Activated T-helper 9 cell treated with anti-CD3 and anti-CD28 coated beads, Interleukin-2, amount 50 U/mL, for 16 hours (primary cell): ENCODE results near the gene CHAC1.
"Not testable (repeated sequence)": the region's sequence is repeated elsewhere in the genome, so short reads cannot be mapped to it uniquely, and the experiment has no call there.

ENCODE experiments used
- DNase-seq: peaks from one replicate; pipeline ENCODE4 v3.0.0-alpha.2; 2020; ENCODE audit warnings: low read depth

CHAC1 gene

GRCh38 chr15:40957581-40958051, 4.3 kb downstream of the CHAC1 start:
- no peak for DNase-seq

- no peak for DNase-seq
Measured at GRCh38 chr15:40958146-40958545, 4.9 kb downstream of the CHAC1 start.

GRCh38 chr15:40958723-40959122, 5.5 kb downstream of the CHAC1 start:
- DNase-seq: no peak

GRCh38 chr15:40959331-40960141, 6.3 kb downstream of the CHAC1 start:
- DNase-seq: no peak

- no peak for DNase-seq
Measured at GRCh38 chr15:40960151-40960885, 7.0 kb downstream of the CHAC1 start.

- no peak for DNase-seq
Measured at GRCh38 chr15:40960925-40961324, 7.7 kb downstream of the CHAC1 start.

- not testable (repeated sequence) for DNase-seq
Measured at GRCh38 chr15:40961740-40962139, 8.5 kb downstream of the CHAC1 start.

- DNase-seq: not testable (repeated sequence)
Measured at GRCh38 chr15:40962317-40962716, 9.0 kb downstream of the CHAC1 start.

GRCh38 chr15:40963201-40963600, 9.9 kb downstream of the CHAC1 start:
- DNase-seq: no peak

- no peak for DNase-seq
Measured at GRCh38 chr15:40964006-40964405, 10.7 kb downstream of the CHAC1 start.

GRCh38 chr15:40964634-40965033, 11.4 kb downstream of the CHAC1 start:
- DNase-seq: no peak

- no peak for DNase-seq
Measured at GRCh38 chr15:40968290-40969085, 15.2 kb downstream of the CHAC1 start.

GRCh38 chr15:40969363-40969762, 16.1 kb downstream of the CHAC1 start:
- no peak for DNase-seq

- no peak for DNase-seq
Measured at GRCh38 chr15:40974879-40975278, 21.6 kb downstream of the CHAC1 start.

- DNase-seq: no peak
Measured at GRCh38 chr15:40976819-40977218, 23.5 kb downstream of the CHAC1 start.

GRCh38 chr15:40978141-40978540, 24.9 kb downstream of the CHAC1 start:
- DNase-seq: no peak

GRCh38 chr15:40978562-40978961, 25.3 kb downstream of the CHAC1 start:
- DNase-seq: no peak

GRCh38 chr15:40981186-40981585, 27.9 kb downstream of the CHAC1 start:
- no peak for DNase-seq

GRCh38 chr15:40982855-40983254, 29.6 kb downstream of the CHAC1 start:
- no peak for DNase-seq

GRCh38 chr15:40984406-40984805, 31.1 kb downstream of the CHAC1 start:
- no peak for DNase-seq

GRCh38 chr15:40984964-40985363, 31.7 kb downstream of the CHAC1 start:
- no peak for DNase-seq

- no peak for DNase-seq
Measured at GRCh38 chr15:40985541-40986330, 32.5 kb downstream of the CHAC1 start.
